NT2/D1 (cell line): ENCODE data around the gene NDUFS6.

Experiments
- YY1 ChIP-seq: IDR thresholded peaks from 2 replicates; pipeline ENCODE4 v1.6.1; 2011; ENCODE audit not compliant: insufficient read length, insufficient read depth
- ZNF274 ChIP-seq: IDR thresholded peaks from 2 replicates; pipeline ENCODE4 v1.6.1; 2011; ENCODE audit warnings: mild to moderate bottlenecking, low read depth, low read length

DNA sequence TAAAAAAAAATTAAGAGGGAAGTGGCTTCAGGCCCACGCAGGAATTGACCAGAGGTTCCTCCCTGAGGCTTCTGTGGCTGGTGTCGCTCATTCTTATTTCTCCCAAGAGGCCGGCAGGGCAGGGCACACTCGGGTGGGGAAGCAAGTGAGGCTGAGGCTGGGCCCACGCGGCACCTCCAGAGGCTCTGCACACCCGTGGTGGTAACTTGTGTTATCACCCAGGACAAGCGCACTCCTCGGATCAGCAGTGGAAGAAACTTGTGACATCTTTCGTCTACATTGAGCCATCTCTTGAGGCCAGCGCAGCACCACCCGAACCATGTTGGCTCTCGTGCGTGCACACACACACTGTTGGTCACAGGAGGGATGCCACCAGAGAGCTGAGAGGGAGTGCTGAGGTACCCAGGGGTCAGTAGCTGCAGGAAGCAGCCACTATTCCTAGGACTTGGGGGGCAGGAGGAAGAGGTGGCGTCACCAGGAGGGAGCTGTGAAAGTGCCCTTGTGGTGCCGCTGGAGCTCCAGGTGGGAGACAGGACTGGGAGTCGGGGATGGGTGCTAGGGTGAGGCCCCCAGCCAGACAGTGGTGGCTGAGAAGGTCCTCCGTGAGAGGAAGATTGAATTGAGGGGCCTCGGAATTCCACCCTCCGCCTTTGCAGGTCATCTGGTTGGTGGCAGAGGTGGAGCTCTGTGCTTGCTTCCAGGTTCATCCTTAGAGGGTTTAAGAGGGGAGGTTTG lies 6.4 kb downstream of the NDUFS6 start:
- TF ChIP-seq YY1, result no peak
- TF ChIP-seq ZNF274, result no peak
